IPS-18c (cell line): ENCODE results near the gene TPRN.

Source experiments
- H3K4me3 ChIP-seq: 2 replicates; pipeline ENCODE4 v1.7.0; 2013; ENCODE audit warnings: low read depth, mild to moderate bottlenecking, low read length, moderate library complexity; ENCODE audit not compliant: insufficient read depth
- H3K9me3 ChIP-seq: one replicate; pipeline ENCODE4 v1.6.1; 2013; ENCODE audit warnings: mild to moderate bottlenecking, low read length, moderate library complexity; ENCODE audit not compliant: control insufficient read depth, insufficient read depth

TPRN gene

GRCh38 chr9:137237759-137238726 is 37.5 kb upstream of the TPRN start:
- Histone ChIP-seq H3K4me3 (no peak overlapping the region), H3K9me3 (no peaks in the 10 kb centered on the region)

DNA sequence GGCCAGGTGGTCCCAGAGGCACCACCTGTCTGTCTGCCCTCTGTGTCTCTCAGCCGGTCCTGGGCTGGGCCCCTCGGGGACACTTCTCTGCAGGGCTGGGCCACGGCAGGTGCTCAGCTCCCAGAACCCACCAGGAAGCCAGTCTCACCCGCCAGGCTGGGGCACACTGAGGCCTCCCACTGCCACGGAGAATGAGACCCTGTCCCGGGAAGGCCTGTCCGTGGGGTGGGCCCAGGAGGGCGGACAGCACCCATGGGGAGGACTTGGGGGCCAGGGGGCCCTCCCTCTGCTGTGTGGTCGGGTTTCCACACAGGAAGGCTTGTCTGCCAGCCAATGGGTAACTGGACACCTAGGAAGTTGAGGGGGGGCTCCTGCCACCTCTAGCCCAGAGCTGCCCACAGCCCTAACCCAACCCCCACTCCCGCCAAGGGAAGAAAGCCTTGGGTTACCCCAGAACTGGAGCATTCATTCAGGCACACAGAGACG is 36.4 kb upstream of the TPRN start:
- H3K9me3 ChIP-seq: no peaks in the 10 kb centered on the region
- no peak overlapping the region for H3K4me3 ChIP-seq

DNA sequence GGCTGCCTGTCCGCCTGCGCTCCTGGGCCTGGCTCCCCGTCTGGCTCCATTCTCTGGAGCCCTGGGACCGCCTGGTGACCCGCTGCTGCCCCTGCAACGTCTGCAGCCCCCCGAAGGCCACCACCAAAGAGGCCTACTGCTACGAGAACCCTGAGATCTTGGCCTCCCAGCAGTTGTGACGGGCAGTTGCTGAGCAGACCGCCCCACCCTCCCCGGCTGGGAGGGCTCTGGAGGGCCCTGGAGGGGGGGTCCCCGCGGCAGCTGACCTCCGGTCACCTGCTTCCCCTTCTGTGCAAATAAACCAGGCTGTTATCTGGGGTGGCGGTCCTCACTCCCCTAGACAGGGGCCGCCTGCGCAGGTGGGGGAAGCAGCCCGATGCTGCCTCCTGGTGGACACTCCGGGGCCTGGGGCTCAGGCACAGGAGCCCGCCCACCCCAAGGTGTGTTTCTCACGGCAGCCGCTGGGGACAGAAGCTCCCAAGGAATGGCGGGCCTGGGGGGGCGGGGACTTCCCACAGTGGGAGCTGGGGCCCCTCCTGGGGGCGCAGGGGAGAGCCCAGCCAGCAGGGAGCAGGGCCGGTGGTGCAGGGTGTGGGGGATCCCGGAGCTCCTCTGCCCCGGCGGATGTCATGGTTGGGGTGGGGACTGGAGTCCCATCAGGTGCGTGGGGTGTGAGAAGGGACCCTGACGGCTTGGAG is 35.8 kb upstream of the TPRN start:
- H3K9me3 ChIP-seq: no peaks in the 10 kb centered on the region
- H3K4me3 ChIP-seq: no peak overlapping the region

- H3K4me3 ChIP-seq: no peak overlapping the region
- no peaks in the 10 kb centered on the region for H3K9me3 ChIP-seq
Observed at GRCh38 chr9:137235424-137236237, 35.1 kb upstream of the TPRN start.

- H3K4me3 ChIP-seq: no peak overlapping the region; the same call in 1 of the 2 replicates
- H3K9me3 ChIP-seq: no peaks in the 10 kb centered on the region
Observed at GRCh38 chr9:137234758-137235423, 34.4 kb upstream of the TPRN start.

DNA sequence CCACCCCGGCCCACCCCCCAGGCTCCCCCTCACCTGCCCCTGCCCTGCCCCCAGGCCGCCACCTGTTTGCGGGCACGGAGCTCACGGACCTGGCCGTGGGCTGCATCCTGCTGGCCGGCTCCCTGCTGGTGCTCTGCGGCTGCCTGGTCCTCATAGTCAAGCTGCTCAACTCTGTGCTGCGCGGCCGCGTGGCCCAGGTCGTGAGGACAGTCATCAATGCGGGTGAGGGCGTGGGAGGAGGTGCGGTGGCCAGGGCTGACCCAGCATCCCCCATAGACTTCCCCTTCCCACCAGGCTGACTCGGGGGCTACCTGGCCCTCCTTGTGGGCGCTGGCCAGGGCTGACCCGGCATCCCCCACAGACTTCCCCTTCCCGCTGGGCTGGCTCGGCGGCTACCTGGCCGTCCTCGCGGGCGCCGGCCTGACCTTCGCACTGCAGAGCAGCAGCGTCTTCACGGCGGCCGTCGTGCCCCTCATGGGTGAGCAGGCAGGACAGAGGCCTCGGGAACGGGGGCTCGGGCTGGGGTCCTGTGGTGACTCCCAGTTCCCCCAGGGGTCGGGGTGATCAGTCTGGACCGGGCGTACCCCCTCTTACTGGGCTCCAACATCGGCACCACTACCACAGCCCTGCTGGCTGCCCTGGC is 33.6 kb upstream of the TPRN start:
- no peaks in the 10 kb centered on the region for H3K9me3 ChIP-seq
- H3K4me3 ChIP-seq: no peak overlapping the region; the same call in 1 of the 2 replicates

DNA sequence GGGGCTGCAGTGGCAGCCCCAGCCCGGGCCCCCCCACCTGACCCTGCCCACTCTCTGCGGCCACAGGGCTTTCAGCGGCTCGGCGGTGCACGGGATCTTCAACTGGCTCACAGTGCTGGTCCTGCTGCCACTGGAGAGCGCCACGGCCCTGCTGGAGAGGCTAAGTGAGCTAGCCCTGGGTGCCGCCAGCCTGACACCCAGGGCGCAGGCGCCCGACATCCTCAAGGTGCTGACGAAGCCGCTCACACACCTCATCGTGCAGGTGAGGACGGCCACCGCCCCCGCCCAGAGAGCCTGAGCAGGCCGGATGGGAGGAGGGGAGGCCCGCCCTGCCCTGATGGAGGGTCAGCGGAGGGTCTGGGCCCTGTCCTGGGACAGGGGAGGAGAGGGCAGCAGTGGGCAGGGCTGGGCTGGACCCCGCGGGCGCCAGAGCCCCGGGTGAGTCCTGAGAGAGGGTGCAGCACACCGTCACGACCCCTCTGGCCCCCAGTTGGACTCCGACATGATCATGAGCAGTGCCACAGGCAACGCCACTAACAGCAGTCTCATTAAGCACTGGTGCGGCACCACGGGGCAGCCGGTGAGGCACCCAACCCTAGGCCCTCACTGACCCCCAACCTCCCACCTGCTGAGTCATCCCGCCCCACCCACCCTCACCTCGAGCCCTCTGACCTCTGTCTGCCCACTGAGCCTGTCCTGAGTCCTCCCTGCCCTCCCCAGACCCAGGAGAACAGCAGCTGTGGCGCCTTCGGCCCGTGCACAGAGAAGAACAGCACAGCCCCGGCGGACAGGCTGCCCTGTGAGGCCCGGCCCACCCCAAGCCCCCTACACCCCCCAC is 32.8 kb upstream of the TPRN start:
- Histone ChIP-seq H3K9me3 (no peaks in the 10 kb centered on the region), H3K4me3 (no peak overlapping the region)

DNA sequence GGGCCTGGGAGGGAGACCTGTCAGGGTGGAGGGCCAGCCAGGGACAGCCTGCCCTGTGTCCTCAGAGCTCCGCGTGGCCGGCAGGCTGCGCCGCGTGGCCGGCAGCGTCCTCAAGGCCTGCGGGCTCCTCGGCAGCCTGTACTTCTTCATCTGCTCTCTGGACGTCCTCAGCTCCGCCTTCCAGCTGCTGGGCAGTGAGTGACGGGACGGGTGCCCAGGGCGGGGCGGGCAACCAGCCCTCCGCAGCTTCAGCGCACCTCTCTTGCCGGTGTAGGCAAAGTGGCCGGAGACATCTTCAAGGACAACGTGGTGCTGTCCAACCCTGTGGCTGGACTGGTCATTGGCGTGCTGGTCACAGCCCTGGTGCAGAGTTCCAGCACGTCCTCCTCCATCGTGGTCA is 32.0 kb upstream of the TPRN start:
- no peak overlapping the region for H3K4me3 ChIP-seq
- no peaks in the 10 kb centered on the region for H3K9me3 ChIP-seq

GRCh38 chr9:137232101-137232500 is 31.6 kb upstream of the TPRN start:
- Histone ChIP-seq H3K9me3 (no peaks in the 10 kb centered on the region), H3K4me3 (no peak overlapping the region)

GRCh38 chr9:137231372-137232039 is 31.0 kb upstream of the TPRN start:
- Histone ChIP-seq H3K4me3 (no peak overlapping the region), H3K9me3 (no peaks in the 10 kb centered on the region)

GRCh38 chr9:137230705-137231371 is 30.3 kb upstream of the TPRN start, which contains the start of gene SLC34A3:
Gene SLC34A3 (plus strand): TSS chr9:137230901. CDS start chr9:137231703, 802 bp downstream.
- no peak within 1 kb of the TSS for H3K4me3 ChIP-seq
- no peaks in the 10 kb centered on the region for H3K9me3 ChIP-seq

- H3K9me3 ChIP-seq: no peaks in the 10 kb centered on the region
Observed at GRCh38 chr9:137229903-137230704, 29.6 kb upstream of the TPRN start.

GRCh38 chr9:137228968-137229896 is 28.7 kb upstream of the TPRN start:
- Histone ChIP-seq H3K4me3 (no peak overlapping the region), H3K9me3 (no peaks in the 10 kb centered on the region)

More at GRCh38 chr9:137229903-137230704, 29.6 kb upstream of the TPRN start:
- no peak overlapping the region for H3K4me3 ChIP-seq
